Neural cell (in vitro differentiated cells): ENCODE results near the gene FCRLA.

ENCODE experiments used
- EP300 ChIP-seq: fragments of 450-650 bp; conservative IDR thresholded peaks from 2 replicates; pipeline ENCODE4 v1.6.1; 2014; ENCODE audit warnings: antibody characterized with exemption, mild to moderate bottlenecking, moderate library complexity; ENCODE audit not compliant: poor library complexity, severe bottlenecking
- EZH2 ChIP-seq: fragments of 200-600, 300-800 bp; shearing (Covaris generic), sonication (generic); IDR thresholded peaks from 2 replicates; pipeline ENCODE4 v1.6.1; 2014; ENCODE audit warnings: antibody characterized with exemption, low read length, borderline replicate concordance, mild to moderate bottlenecking; ENCODE audit not compliant: insufficient read depth, poor library complexity, severe bottlenecking
- MXI1 ChIP-seq: fragments of 450-650 bp; conservative IDR thresholded peaks from 2 replicates; pipeline ENCODE4 v1.6.1; 2014; ENCODE audit warnings: antibody characterized with exemption, mild to moderate bottlenecking; ENCODE audit not compliant: poor library complexity, severe bottlenecking
- POLR2AphosphoS5 ChIP-seq: IDR thresholded peaks from 2 replicates; pipeline ENCODE4 v1.6.1; 2012
- RAD21 ChIP-seq: fragments of 450-650 bp; conservative IDR thresholded peaks from 2 replicates; pipeline ENCODE4 v1.6.1; 2014; ENCODE audit warnings: antibody characterized with exemption, mild to moderate bottlenecking, moderate library complexity
- TF ChIP-seq, protein P1 (sequence below): fragments of 450-650 bp; IDR thresholded peaks from 2 replicates; pipeline ENCODE4 v1.5.1; 2014; ENCODE audit warnings: antibody characterized with exemption, mild to moderate bottlenecking, moderate library complexity; ENCODE audit not compliant: poor library complexity, severe bottlenecking

GRCh38 chr1:161676958-161677689 lies 29.9 kb upstream of the FCRLA start:
- no peak for TF ChIP-seq EZH2
- TF ChIP-seq RAD21: no peak
- TF ChIP-seq, protein P1, sequence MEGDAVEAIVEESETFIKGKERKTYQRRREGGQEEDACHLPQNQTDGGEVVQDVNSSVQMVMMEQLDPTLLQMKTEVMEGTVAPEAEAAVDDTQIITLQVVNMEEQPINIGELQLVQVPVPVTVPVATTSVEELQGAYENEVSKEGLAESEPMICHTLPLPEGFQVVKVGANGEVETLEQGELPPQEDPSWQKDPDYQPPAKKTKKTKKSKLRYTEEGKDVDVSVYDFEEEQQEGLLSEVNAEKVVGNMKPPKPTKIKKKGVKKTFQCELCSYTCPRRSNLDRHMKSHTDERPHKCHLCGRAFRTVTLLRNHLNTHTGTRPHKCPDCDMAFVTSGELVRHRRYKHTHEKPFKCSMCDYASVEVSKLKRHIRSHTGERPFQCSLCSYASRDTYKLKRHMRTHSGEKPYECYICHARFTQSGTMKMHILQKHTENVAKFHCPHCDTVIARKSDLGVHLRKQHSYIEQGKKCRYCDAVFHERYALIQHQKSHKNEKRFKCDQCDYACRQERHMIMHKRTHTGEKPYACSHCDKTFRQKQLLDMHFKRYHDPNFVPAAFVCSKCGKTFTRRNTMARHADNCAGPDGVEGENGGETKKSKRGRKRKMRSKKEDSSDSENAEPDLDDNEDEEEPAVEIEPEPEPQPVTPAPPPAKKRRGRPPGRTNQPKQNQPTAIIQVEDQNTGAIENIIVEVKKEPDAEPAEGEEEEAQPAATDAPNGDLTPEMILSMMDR: no peak
- TF ChIP-seq EP300: no peak
- no peak for TF ChIP-seq MXI1
- TF ChIP-seq POLR2AphosphoS5: no peak
